IPS-18a (cell line): Measurements from ENCODE around the gene CAMSAP1.
A peak's percentile ranks its signal among the peaks of the same experiment; 100 is the strongest.

Experiments
- H3K27ac ChIP-seq: one replicate; pipeline ENCODE4 v1.5.1; 2013; ENCODE audit warnings: low read length
- H3K27me3 ChIP-seq: one replicate; pipeline ENCODE4 v1.6.1; 2013; ENCODE audit warnings: mild to moderate bottlenecking, low read length; ENCODE audit not compliant: control insufficient read depth, insufficient read depth
- H3K36me3 ChIP-seq: one replicate; pipeline ENCODE4 v1.6.1; 2013; ENCODE audit warnings: low read depth, low read length; ENCODE audit not compliant: control insufficient read depth
- H3K4me1 ChIP-seq: one replicate; pipeline ENCODE4 v1.6.1; 2013; ENCODE audit warnings: low read depth, low read length; ENCODE audit not compliant: control insufficient read depth
- H3K4me3 ChIP-seq: one replicate; pipeline ENCODE4 v1.5.1; 2013; ENCODE audit warnings: low read length
- H3K9ac ChIP-seq: one replicate; pipeline ENCODE4 v1.6.1; 2013; ENCODE audit warnings: mild to moderate bottlenecking, low read length, moderate library complexity
- H3K9me3 ChIP-seq: one replicate; pipeline ENCODE4 v1.6.1; 2013; ENCODE audit warnings: low read depth, low read length; ENCODE audit not compliant: control insufficient read depth

CAMSAP1 gene

GRCh38 chr9:135864447-135865049 lies 42.8 kb downstream of the CAMSAP1 start:
- Histone ChIP-seq H3K9me3 (no peaks in the 10 kb centered on the region), H3K9ac (no peak overlapping the region), H3K27ac (no peak overlapping the region), H3K4me3 (no peak overlapping the region), H3K27me3 (no peaks in the 10 kb centered on the region), H3K36me3 (peaks cover 3% of the 10 kb centered on the region), H3K4me1 (peaks cover 10% of the 10 kb centered on the region)

- Histone ChIP-seq H3K27ac (no peak overlapping the region), H3K9ac (no peak overlapping the region), H3K4me3 (no peak overlapping the region), H3K4me1 (peaks cover 6% of the 10 kb centered on the region), H3K27me3 (no peaks in the 10 kb centered on the region), H3K36me3 (peaks cover 3% of the 10 kb centered on the region), H3K9me3 (no peaks in the 10 kb centered on the region)
These were observed 44.5 kb downstream of the CAMSAP1 start for GRCh38 chr9:135862809-135863208.

GRCh38 chr9:135858491-135859185 lies 48.7 kb downstream of the CAMSAP1 start:
- Histone ChIP-seq H3K4me1 (no peaks in the 10 kb centered on the region), H3K36me3 (peaks cover 14% of the 10 kb centered on the region), H3K4me3 (no peak overlapping the region), H3K27ac (no peak overlapping the region), H3K9ac (no peak overlapping the region), H3K27me3 (no peaks in the 10 kb centered on the region), H3K9me3 (no peaks in the 10 kb centered on the region)

GRCh38 chr9:135857843-135858242 lies 49.5 kb downstream of the CAMSAP1 start:
- Histone ChIP-seq H3K36me3 (peaks cover 16% of the 10 kb centered on the region), H3K4me1 (no peaks in the 10 kb centered on the region), H3K27me3 (no peaks in the 10 kb centered on the region), H3K27ac (no peak overlapping the region), H3K9ac (no peak overlapping the region), H3K4me3 (no peak overlapping the region), H3K9me3 (no peaks in the 10 kb centered on the region)

- Histone ChIP-seq H3K4me1 (no peaks in the 10 kb centered on the region), H3K27me3 (no peaks in the 10 kb centered on the region), H3K4me3 (no peak overlapping the region), H3K9ac (no peak overlapping the region), H3K36me3 (peaks cover 17% of the 10 kb centered on the region), H3K9me3 (no peaks in the 10 kb centered on the region), H3K27ac (no peak overlapping the region)
These were observed 50.0 kb downstream of the CAMSAP1 start for GRCh38 chr9:135857371-135857786.

GRCh38 chr9:135851748-135852147 lies 55.6 kb downstream of the CAMSAP1 start:
- Histone ChIP-seq H3K9me3 (no peaks in the 10 kb centered on the region), H3K36me3 (peaks cover 29% of the 10 kb centered on the region), H3K4me1 (peaks cover 13% of the 10 kb centered on the region), H3K4me3 (no peak overlapping the region), H3K27ac (no peak overlapping the region), H3K27me3 (no peaks in the 10 kb centered on the region), H3K9ac (no peak overlapping the region)

- no peak overlapping the region for H3K9ac ChIP-seq
- no peak overlapping the region for H3K4me3 ChIP-seq
- no peaks in the 10 kb centered on the region for H3K9me3 ChIP-seq
- H3K27me3 ChIP-seq, result no peaks in the 10 kb centered on the region
- no peak overlapping the region for H3K27ac ChIP-seq
- H3K36me3 ChIP-seq, result peaks cover 25% of the 10 kb centered on the region
- H3K4me1 ChIP-seq, result peaks cover 13% of the 10 kb centered on the region
These were observed 56.6 kb downstream of the CAMSAP1 start for GRCh38 chr9:135850737-135851136.

GRCh38 chr9:135849181-135849580 lies 58.2 kb downstream of the CAMSAP1 start:
- Histone ChIP-seq H3K4me3 (no peak overlapping the region), H3K36me3 (peaks cover 25% of the 10 kb centered on the region), H3K9ac (no peak overlapping the region), H3K9me3 (no peaks in the 10 kb centered on the region), H3K27ac (no peak overlapping the region), H3K27me3 (no peaks in the 10 kb centered on the region), H3K4me1 (peaks cover 13% of the 10 kb centered on the region)

- Histone ChIP-seq H3K36me3 (peaks cover 25% of the 10 kb centered on the region), H3K4me1 (peaks cover 13% of the 10 kb centered on the region), H3K9me3 (no peaks in the 10 kb centered on the region), H3K9ac (no peak overlapping the region), H3K27ac (no peak overlapping the region), H3K27me3 (no peaks in the 10 kb centered on the region), H3K4me3 (no peak overlapping the region)
These were observed 58.9 kb downstream of the CAMSAP1 start for GRCh38 chr9:135848341-135849047.

- peaks cover 20% of the 10 kb centered on the region for H3K36me3 ChIP-seq
- no peak overlapping the region for H3K27ac ChIP-seq
- H3K27me3 ChIP-seq, result no peaks in the 10 kb centered on the region
- H3K4me1 ChIP-seq, result peaks cover 13% of the 10 kb centered on the region
- no peaks in the 10 kb centered on the region for H3K9me3 ChIP-seq
- no peak overlapping the region for H3K9ac ChIP-seq
- no peak overlapping the region for H3K4me3 ChIP-seq
These were observed 59.5 kb downstream of the CAMSAP1 start for GRCh38 chr9:135847833-135848232.

- H3K9me3 ChIP-seq, result no peaks in the 10 kb centered on the region
- H3K27me3 ChIP-seq, result no peaks in the 10 kb centered on the region
- no peak overlapping the region for H3K4me3 ChIP-seq
- no peaks in the 10 kb centered on the region for H3K36me3 ChIP-seq
- H3K4me1 ChIP-seq, result peaks cover 14% of the 10 kb centered on the region
- H3K9ac ChIP-seq, result no peak overlapping the region
- peak overlapping the region; percentile 49 for H3K27ac ChIP-seq
These were observed 66.8 kb downstream of the CAMSAP1 start for GRCh38 chr9:135840539-135840938.
